Prostate gland (tissue), 2 donors: ENCODE data around the gene ESR1. TPM values are rescaled to one million over a fixed set of nuclear protein-coding genes. Genes with fewer than 3 reads are reported as not detected.

Experiments
- DNase-seq: peaks from one replicate; pipeline ENCODE4 v3.0.0-alpha.2; 2019; ENCODE audit warnings: low spot score
- H3K27ac ChIP-seq, 2 donors: fragments of 200-600 bp; sonication (generic); 2 replicates each; pipeline ENCODE4 v1.5.1; 2017 to 2019
- H3K27me3 ChIP-seq: fragments of 200-600 bp; sonication (generic); replicated peaks from 2 replicates; pipeline ENCODE4 v1.5.1; 2019; ENCODE audit not compliant: insufficient read depth
- H3K36me3 ChIP-seq, 2 donors: fragments of 200-600 bp; sonication (generic); 1 replicate in 1 of 2; 2 replicates in 1 of 2; pipeline versions ENCODE4 v1.5.1 to v1.8.1; 2017 to 2019
- H3K4me1 ChIP-seq: fragments of 200-600 bp; sonication (generic); replicated peaks from 2 replicates; pipeline ENCODE4 v1.5.1; 2019
- H3K4me3 ChIP-seq, 2 donors: fragments of 200-600 bp; sonication (generic); 2 replicates each; pipeline ENCODE4 v1.5.1; 2017 to 2019
- H3K9me3 ChIP-seq: fragments of 200-600 bp; sonication (generic); 2 replicates; pipeline ENCODE4 v1.5.1; 2017
- POLR2A ChIP-seq: fragments of 450-650 bp; IDR thresholded peaks from one replicate; pipeline ENCODE4 v1.6.1; 2016; ENCODE audit warnings: antibody characterized with exemption, mild to moderate bottlenecking
- POLR2AphosphoS5 ChIP-seq: sonication (generic); formaldehyde crosslinking; IDR thresholded peaks from one replicate; pipeline ENCODE4 v1.6.1; 2017; ENCODE audit warnings: antibody characterized with exemption
- WGBS: methylation state at CpG from one replicate; pipeline ENCODE4 v1.1.5; 2018; 5-methylcytosine and 5-hydroxymethylcytosine counted together
- intact Hi-C: fragments of 100-400 bp; cut with DNase I; formaldehyde crosslinking; loops from one replicate; pipeline ENCODE4 v1.14.2; 2022
- total RNA-seq, 2 donors: library from RNA; depleted of rRNA; stranded (reverse); fragments of >200 nt; gene quantifications; one replicate each; pipeline ENCODE4 v1.1.0, GENCODE V29; 2016
- TF ChIP-seq, protein P1 (sequence below), 4 experiments: fragments of 200-600 bp in 2 of 4; fragments of 450-650 bp in 2 of 4; sonication (generic) in 2 of 4; IDR thresholded peaks; 1 replicate in 3 of 4; 2 replicates in 1 of 4; pipeline ENCODE4 v1.5.1; 2016 to 2019; ENCODE audit warnings: antibody characterized with exemption in 4 of 4, mild to moderate bottlenecking in 2 of 4, moderate library complexity in 2 of 4

The ESR1 gene
- total RNA-seq, 2 donors from 2014 or later = 2.3 to 5.6 TPM

- TF ChIP-seq POLR2AphosphoS5 (no peak), POLR2A (no peak)
- TF ChIP-seq, protein P1, sequence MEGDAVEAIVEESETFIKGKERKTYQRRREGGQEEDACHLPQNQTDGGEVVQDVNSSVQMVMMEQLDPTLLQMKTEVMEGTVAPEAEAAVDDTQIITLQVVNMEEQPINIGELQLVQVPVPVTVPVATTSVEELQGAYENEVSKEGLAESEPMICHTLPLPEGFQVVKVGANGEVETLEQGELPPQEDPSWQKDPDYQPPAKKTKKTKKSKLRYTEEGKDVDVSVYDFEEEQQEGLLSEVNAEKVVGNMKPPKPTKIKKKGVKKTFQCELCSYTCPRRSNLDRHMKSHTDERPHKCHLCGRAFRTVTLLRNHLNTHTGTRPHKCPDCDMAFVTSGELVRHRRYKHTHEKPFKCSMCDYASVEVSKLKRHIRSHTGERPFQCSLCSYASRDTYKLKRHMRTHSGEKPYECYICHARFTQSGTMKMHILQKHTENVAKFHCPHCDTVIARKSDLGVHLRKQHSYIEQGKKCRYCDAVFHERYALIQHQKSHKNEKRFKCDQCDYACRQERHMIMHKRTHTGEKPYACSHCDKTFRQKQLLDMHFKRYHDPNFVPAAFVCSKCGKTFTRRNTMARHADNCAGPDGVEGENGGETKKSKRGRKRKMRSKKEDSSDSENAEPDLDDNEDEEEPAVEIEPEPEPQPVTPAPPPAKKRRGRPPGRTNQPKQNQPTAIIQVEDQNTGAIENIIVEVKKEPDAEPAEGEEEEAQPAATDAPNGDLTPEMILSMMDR (IDR thresholded peaks at IDR 0.05) = no peak
- Histone ChIP-seq H3K4me3 (no peak overlapping the region), H3K27ac (no peak overlapping the region), H3K4me1 (no peaks in the 10 kb centered on the region), H3K9me3 (no peaks in the 10 kb centered on the region), H3K36me3 (no peaks in the 10 kb centered on the region), H3K27me3 (no peaks in the 10 kb centered on the region)
- WGBS = 94% methylated on average over 1 of the region's 1 CpG
- no peak for DNase-seq
- intact Hi-C loops = no loop called here
Measured at GRCh38 chr6:152004036-152004566, 196.6 kb downstream of the ESR1 start.

GRCh38 chr6:152004896-152005295, 197.4 kb downstream of the ESR1 start:
- Histone ChIP-seq H3K4me1 (no peaks in the 10 kb centered on the region), H3K27me3 (no peaks in the 10 kb centered on the region), H3K9me3 (no peaks in the 10 kb centered on the region), H3K27ac (no peak overlapping the region), H3K4me3 (no peak overlapping the region), H3K36me3 (no peaks in the 10 kb centered on the region)
- TF ChIP-seq POLR2AphosphoS5 (no peak), POLR2A (no peak)
- TF ChIP-seq, protein P1 (IDR thresholded peaks at IDR 0.05) = no peak
- DNase-seq = no peak
- WGBS = 25% methylated on average over 3 of the region's 3 CpGs
- intact Hi-C loops = no loop called here

- Histone ChIP-seq H3K4me1 (no peaks in the 10 kb centered on the region), H3K9me3 (no peaks in the 10 kb centered on the region), H3K27me3 (no peaks in the 10 kb centered on the region), H3K4me3 (no peak overlapping the region), H3K36me3 (no peaks in the 10 kb centered on the region), H3K27ac (no peak overlapping the region)
- WGBS = 77% methylated on average over 4 of the region's 4 CpGs
- TF ChIP-seq POLR2AphosphoS5 (no peak), POLR2A (no peak)
- TF ChIP-seq, protein P1 (IDR thresholded peaks at IDR 0.05) = no peak
- intact Hi-C loops = no loop called here
- DNase-seq = no peak
Measured at GRCh38 chr6:152008779-152009178, 201.3 kb downstream of the ESR1 start.

DNA sequence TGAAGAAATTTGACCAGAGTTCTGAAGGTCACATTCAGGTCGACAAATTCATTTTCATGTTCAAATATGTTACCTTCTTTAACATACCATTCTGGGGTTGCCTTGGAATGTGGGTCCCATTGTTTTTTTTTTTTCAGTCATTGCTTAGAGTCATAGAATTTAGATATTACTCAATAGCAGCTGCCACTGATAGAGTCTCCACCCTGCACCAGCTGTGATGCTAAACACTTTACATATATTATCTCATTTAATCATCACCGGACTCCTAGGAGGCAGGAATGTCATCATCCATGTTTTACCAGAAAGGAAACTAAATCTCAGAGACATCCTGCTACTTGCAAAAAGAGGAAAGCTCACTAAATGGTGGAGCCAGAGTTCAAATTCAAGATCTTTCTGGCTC, 204.7 kb downstream of the ESR1 start:
- Histone ChIP-seq H3K4me3 (no peak overlapping the region), H3K36me3 (no peaks in the 10 kb centered on the region), H3K4me1 (no peaks in the 10 kb centered on the region), H3K9me3 (no peaks in the 10 kb centered on the region), H3K27me3 (no peaks in the 10 kb centered on the region), H3K27ac (no peak overlapping the region)
- intact Hi-C loops = no loop called here
- TF ChIP-seq POLR2A (no peak), POLR2AphosphoS5 (no peak)
- TF ChIP-seq, protein P1 (IDR thresholded peaks at IDR 0.05) = no peak
- no peak for DNase-seq
- 87% methylated on average over 2 of the region's 2 CpGs for WGBS

GRCh38 chr6:152018876-152019275, 211.4 kb downstream of the ESR1 start:
- Histone ChIP-seq H3K9me3 (no peaks in the 10 kb centered on the region), H3K4me3 (no peak overlapping the region), H3K27me3 (no peaks in the 10 kb centered on the region), H3K27ac (no peak overlapping the region), H3K36me3 (no peaks in the 10 kb centered on the region), H3K4me1 (no peaks in the 10 kb centered on the region)
- intact Hi-C loops = no loop called here
- TF ChIP-seq POLR2AphosphoS5 = no peak
- TF ChIP-seq POLR2A = no peak
- TF ChIP-seq, protein P1 (IDR thresholded peaks at IDR 0.05) = no peak
- no peak for DNase-seq
